ENCODE results near the gene ATP8A2. TPM values are rescaled to one million over a fixed set of nuclear protein-coding genes. Genes with fewer than 3 reads are reported as not detected.

ATP8A2 gene
- polyA plus RNA-seq, 3 donors = not detected

- Histone ChIP-seq H3K4me3 (replicated peaks in 1 of 3; ENCODE audit: low read depth in 2 of 3, low read length in 3 of 3) (no peak overlapping the region), H3K4me1 (ENCODE audit: control insufficient read depth in 1 of 2, insufficient read depth in 2 of 2, low read length in 2 of 2) (no peaks in the 10 kb centered on the region), H4K20me1 (ENCODE audit: insufficient read depth, low read length) (no peaks in the 10 kb centered on the region), H3K27me3 (ENCODE audit: control insufficient read depth in 2 of 2, insufficient read depth in 2 of 2, low read length in 2 of 2) (no peaks in the 10 kb centered on the region), H3K79me2 (ENCODE audit: insufficient read depth, low read length) (no peaks in the 10 kb centered on the region), H2AFZ (ENCODE audit: insufficient read depth, low read depth, low read length, poor library complexity, severe bottlenecking) (no peak overlapping the region), H3K9me3 (replicated peaks in 1 of 2; ENCODE audit: control insufficient read depth in 1 of 2, insufficient read depth in 1 of 2, low read length in 2 of 2) (no peaks in the 10 kb centered on the region), H3K4me2 (replicated peaks; ENCODE audit: extremely low read depth, low read length, poor library complexity, severe bottlenecking) (no peak overlapping the region), H3K27ac (ENCODE audit: low read depth in 1 of 2, low read length in 2 of 2) (no peak overlapping the region), H3K36me3 (replicated peaks in 1 of 2; ENCODE audit: control insufficient read depth in 1 of 2, insufficient read depth in 2 of 2, low read length in 2 of 2) (no peaks in the 10 kb centered on the region), H3K9ac (ENCODE audit: insufficient read depth, low read length, poor library complexity, severe bottlenecking) (no peak overlapping the region)
- no peak overlapping the region for H3K27ac Mint-ChIP-seq
- no peak overlapping the region for H3K4me3 Mint-ChIP-seq
- TF ChIP-seq CTCF (IDR thresholded peaks at IDR 0.05) = no peak
- peaks cover 0 to 5% (median 3%) of the 10 kb centered on the region in 7 donors for H3K9me3 Mint-ChIP-seq
- H3K27me3 Mint-ChIP-seq (ENCODE audit: low read depth in 3 of 3) = peaks cover 0 to 3% (median 3%) of the 10 kb centered on the region in 3 donors
- 87% methylated on average over 4 of the region's 5 CpGs for WGBS (ENCODE audit: insufficient coverage)
- intact Hi-C loops (cut with micrococcal nuclease) = no loop called here
- no peaks in the 10 kb centered on the region for H3K36me3 Mint-ChIP-seq
- H3K4me1 Mint-ChIP-seq = no peaks in the 10 kb centered on the region
- no peak for DNase-seq
Observed at GRCh38 chr13:25688536-25688935, 316.8 kb downstream of the ATP8A2 start.

- WGBS (ENCODE audit: insufficient coverage) = no CpG with 5 or more reads among the region's 2 CpGs
- Histone ChIP-seq H3K9ac (ENCODE audit: insufficient read depth, low read length, poor library complexity, severe bottlenecking) (no peak overlapping the region), H3K27me3 (ENCODE audit: control insufficient read depth in 2 of 2, insufficient read depth in 2 of 2, low read length in 2 of 2) (no peaks in the 10 kb centered on the region), H3K4me3 (replicated peaks in 1 of 3; ENCODE audit: low read depth in 2 of 3, low read length in 3 of 3) (no peak overlapping the region), H3K36me3 (replicated peaks in 1 of 2; ENCODE audit: control insufficient read depth in 1 of 2, insufficient read depth in 2 of 2, low read length in 2 of 2) (no peaks in the 10 kb centered on the region), H4K20me1 (ENCODE audit: insufficient read depth, low read length) (no peaks in the 10 kb centered on the region), H3K4me1 (ENCODE audit: control insufficient read depth in 1 of 2, insufficient read depth in 2 of 2, low read length in 2 of 2) (no peaks in the 10 kb centered on the region), H3K79me2 (ENCODE audit: insufficient read depth, low read length) (no peaks in the 10 kb centered on the region), H3K27ac (ENCODE audit: low read depth in 1 of 2, low read length in 2 of 2) (no peak overlapping the region), H3K9me3 (replicated peaks in 1 of 2; ENCODE audit: control insufficient read depth in 1 of 2, insufficient read depth in 1 of 2, low read length in 2 of 2) (no peaks in the 10 kb centered on the region), H3K4me2 (replicated peaks; ENCODE audit: extremely low read depth, low read length, poor library complexity, severe bottlenecking) (no peak overlapping the region), H2AFZ (ENCODE audit: insufficient read depth, low read depth, low read length, poor library complexity, severe bottlenecking) (no peak overlapping the region)
- Mint-ChIP-seq H3K9me3 (peaks cover 0 to 6% (median 3%) of the 10 kb centered on the region in 7 donors), H3K27ac (no peak overlapping the region), H3K4me1 (no peaks in the 10 kb centered on the region), H3K36me3 (no peaks in the 10 kb centered on the region), H3K4me3 (no peak overlapping the region), H3K27me3 (ENCODE audit: low read depth in 3 of 3) (peaks cover 0 to 3% (median 3%) of the 10 kb centered on the region in 3 donors)
- intact Hi-C loops (cut with micrococcal nuclease) = no loop called here
- TF ChIP-seq CTCF (IDR thresholded peaks at IDR 0.05) = no peak
- DNase-seq = no peak
Observed at GRCh38 chr13:25689539-25689938, 317.8 kb downstream of the ATP8A2 start.

Measured in CD14-positive monocyte (primary cell).